IPS-20b (cell line): ENCODE data around the gene PEX14.

Experiments
- H3K27ac ChIP-seq: one replicate; pipeline ENCODE4 v1.5.1; 2013; ENCODE audit warnings: low read length
- H3K27me3 ChIP-seq: 2 replicates; pipeline ENCODE4 v1.6.1; 2013; ENCODE audit warnings: mild to moderate bottlenecking, low read length, inconsistent platforms; ENCODE audit not compliant: insufficient read depth
- H3K36me3 ChIP-seq: 2 replicates; pipeline ENCODE4 v1.6.1; 2013; ENCODE audit warnings: low read depth, mild to moderate bottlenecking, inconsistent platforms, low read length, moderate library complexity; ENCODE audit not compliant: insufficient read depth
- H3K4me1 ChIP-seq: 2 replicates; pipeline ENCODE4 v1.6.1; 2013; ENCODE audit warnings: mild to moderate bottlenecking, control low read depth, inconsistent platforms, low read length, moderate library complexity; ENCODE audit not compliant: insufficient read depth
- H3K4me3 ChIP-seq: 2 replicates; pipeline ENCODE4 v1.5.1; 2013; ENCODE audit warnings: mild to moderate bottlenecking, low read length, inconsistent platforms
- H3K9ac ChIP-seq: 2 replicates; pipeline ENCODE4 v1.6.1; 2013; ENCODE audit warnings: low read depth, mild to moderate bottlenecking, inconsistent platforms, low read length, moderate library complexity
- H3K9me3 ChIP-seq: 2 replicates; pipeline ENCODE4 v1.6.1; 2013; ENCODE audit warnings: mild to moderate bottlenecking, low read depth, low read length, inconsistent platforms; ENCODE audit not compliant: insufficient read depth

Gene PEX14

GRCh38 chr1:10539411-10540043 is 64.8 kb downstream of the PEX14 start:
- no peak overlapping the region for H3K4me3 ChIP-seq
- H3K9me3 ChIP-seq = no peaks in the 10 kb centered on the region
- peaks cover 4% of the 10 kb centered on the region for H3K36me3 ChIP-seq
- H3K27ac ChIP-seq = no peak overlapping the region
- H3K27me3 ChIP-seq = no peaks in the 10 kb centered on the region
- H3K9ac ChIP-seq = no peak overlapping the region
- peaks cover 26% of the 10 kb centered on the region; the same call in 1 of the 2 replicates for H3K4me1 ChIP-seq

- Histone ChIP-seq H3K9ac (0 out of 2 replicates have a peak overlapping the region, but pooled peaks have one; percentile 8), H3K27ac (no peak overlapping the region)
Observed at GRCh38 chr1:10540277-10541005, 65.7 kb downstream of the PEX14 start.

GRCh38 chr1:10541286-10541685 is 66.5 kb downstream of the PEX14 start:
- Histone ChIP-seq H3K27ac (no peak overlapping the region), H3K36me3 (peaks cover 4% of the 10 kb centered on the region), H3K4me1 (peaks cover 26% of the 10 kb centered on the region; the same call in 1 of the 2 replicates), H3K27me3 (no peaks in the 10 kb centered on the region), H3K9me3 (no peaks in the 10 kb centered on the region), H3K4me3 (peak overlapping the region; percentile 20; the same call in 1 of the 2 replicates), H3K9ac (0 out of 2 replicates have a peak overlapping the region, but pooled peaks have one; percentile 8)

More at GRCh38 chr1:10540277-10541005, 65.7 kb downstream of the PEX14 start:
- Histone ChIP-seq H3K4me3 (peak overlapping the region; percentile 20; the same call in 1 of the 2 replicates), H3K27me3 (no peaks in the 10 kb centered on the region), H3K36me3 (peaks cover 4% of the 10 kb centered on the region), H3K4me1 (peaks cover 26% of the 10 kb centered on the region; the same call in 1 of the 2 replicates), H3K9me3 (no peaks in the 10 kb centered on the region)

GRCh38 chr1:10544239-10544638 is 69.5 kb downstream of the PEX14 start:
- no peak overlapping the region for H3K27ac ChIP-seq
- no peak overlapping the region for H3K4me3 ChIP-seq
- peaks cover 24% of the 10 kb centered on the region; the same call in 1 of the 2 replicates for H3K4me1 ChIP-seq
- H3K36me3 ChIP-seq = no peaks in the 10 kb centered on the region
- no peaks in the 10 kb centered on the region for H3K9me3 ChIP-seq
- no peak overlapping the region for H3K9ac ChIP-seq
- H3K27me3 ChIP-seq = no peaks in the 10 kb centered on the region

GRCh38 chr1:10546896-10547295 is 72.1 kb downstream of the PEX14 start:
- Histone ChIP-seq H3K9ac (no peak overlapping the region), H3K9me3 (no peaks in the 10 kb centered on the region), H3K36me3 (no peaks in the 10 kb centered on the region), H3K27ac (no peak overlapping the region), H3K4me1 (peaks cover 6% of the 10 kb centered on the region), H3K27me3 (no peaks in the 10 kb centered on the region), H3K4me3 (no peak overlapping the region)

DNA sequence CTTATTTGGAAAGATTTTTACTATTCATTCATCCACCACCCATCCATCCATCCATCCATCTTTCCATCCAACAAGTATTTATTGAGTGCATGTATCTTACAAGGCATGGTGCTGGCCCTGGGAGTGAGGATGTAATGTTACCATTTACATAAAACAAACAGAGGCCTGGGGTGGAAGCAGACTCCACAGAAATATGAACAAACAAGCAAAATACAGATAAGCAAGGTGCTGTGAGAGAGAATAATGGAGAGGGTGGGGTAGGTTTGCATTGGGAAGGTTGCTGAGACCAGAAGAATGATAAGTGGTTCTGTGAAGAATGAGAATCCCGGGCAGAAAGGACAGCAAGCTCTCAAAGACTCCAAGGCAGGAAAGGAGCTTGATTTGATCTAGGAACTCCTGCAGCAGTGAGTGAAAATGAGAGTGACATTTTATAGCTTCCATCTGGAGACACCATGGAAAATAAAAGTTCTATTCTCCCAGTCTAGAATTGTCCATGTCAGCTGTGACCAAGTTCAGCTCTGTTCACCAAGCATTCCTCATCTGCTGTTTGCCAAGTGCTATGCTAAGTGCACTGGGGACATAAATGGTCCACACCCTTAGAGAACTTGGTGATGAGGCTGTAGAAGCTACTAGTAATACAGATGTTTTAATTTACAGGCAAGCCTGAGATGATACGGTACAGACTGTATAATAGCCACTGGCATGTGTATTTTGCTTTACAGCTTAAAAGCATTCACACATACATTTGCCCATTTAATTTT is 75.3 kb downstream of the PEX14 start:
- Histone ChIP-seq H3K27ac (no peak overlapping the region), H3K4me1 (peaks cover 6% of the 10 kb centered on the region; the same call in 1 of the 2 replicates), H3K9me3 (no peaks in the 10 kb centered on the region), H3K9ac (no peak overlapping the region), H3K36me3 (no peaks in the 10 kb centered on the region), H3K27me3 (no peaks in the 10 kb centered on the region), H3K4me3 (no peak overlapping the region)

- no peaks in the 10 kb centered on the region for H3K36me3 ChIP-seq
- peaks cover 19% of the 10 kb centered on the region for H3K4me1 ChIP-seq
- no peak overlapping the region for H3K4me3 ChIP-seq
- H3K27ac ChIP-seq = no peak overlapping the region
- no peak overlapping the region for H3K9ac ChIP-seq
- no peaks in the 10 kb centered on the region for H3K27me3 ChIP-seq
- H3K9me3 ChIP-seq = no peaks in the 10 kb centered on the region
Observed at GRCh38 chr1:10553118-10553517, 78.4 kb downstream of the PEX14 start.

DNA sequence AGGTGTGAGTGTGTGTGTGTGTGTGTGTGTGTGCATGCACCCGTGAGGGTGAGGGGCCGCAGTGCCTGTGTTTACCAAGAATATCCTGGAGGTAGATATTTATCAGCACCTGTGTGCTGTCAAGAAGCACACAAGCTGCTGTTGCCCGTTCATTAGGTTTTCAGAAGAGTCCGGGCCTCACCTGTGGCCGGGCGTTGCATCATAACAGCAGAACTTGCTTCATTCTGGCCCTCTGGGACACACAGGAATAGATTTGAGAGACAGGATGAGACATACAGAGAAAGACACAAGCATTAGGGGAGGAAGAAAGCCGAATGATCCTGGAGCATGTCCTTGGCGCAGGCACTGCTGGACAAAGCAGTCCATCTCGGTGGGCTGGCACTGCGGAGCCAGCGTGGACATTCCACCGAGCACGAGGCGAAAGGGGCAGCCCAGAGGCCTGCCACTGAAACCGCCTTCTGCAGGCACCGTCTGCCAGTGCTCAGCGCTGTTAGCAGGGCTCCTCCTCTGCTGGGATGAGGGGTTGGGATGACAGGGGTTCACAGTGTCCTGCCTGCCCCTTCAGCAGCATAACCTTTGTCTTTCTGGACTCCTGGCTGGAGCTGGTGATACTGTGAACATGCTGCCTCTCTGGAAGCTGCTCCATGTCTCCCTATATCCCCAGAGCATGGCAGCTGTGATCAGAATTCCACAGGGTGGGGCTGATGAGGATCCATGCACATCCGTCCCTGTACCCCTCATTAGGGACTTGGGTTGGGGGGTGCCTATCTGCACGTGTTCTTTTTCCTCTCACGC is 81.1 kb downstream of the PEX14 start:
- H3K27me3 ChIP-seq = no peaks in the 10 kb centered on the region
- no peak overlapping the region for H3K4me3 ChIP-seq
- H3K36me3 ChIP-seq = no peaks in the 10 kb centered on the region
- no peaks in the 10 kb centered on the region for H3K9me3 ChIP-seq
- H3K9ac ChIP-seq = peak overlapping the region; percentile 52; the same call in 1 of the 2 replicates
- peak overlapping the region; percentile 69 for H3K27ac ChIP-seq
- peaks cover 17% of the 10 kb centered on the region for H3K4me1 ChIP-seq

- H3K9ac ChIP-seq = peak overlapping the region; percentile 52; the same call in 1 of the 2 replicates
Observed at GRCh38 chr1:10556430-10557005, 81.8 kb downstream of the PEX14 start.

GRCh38 chr1:10557714-10558113 is 83.0 kb downstream of the PEX14 start:
- Histone ChIP-seq H3K4me3 (no peak overlapping the region), H3K9ac (no peak overlapping the region), H3K9me3 (no peaks in the 10 kb centered on the region), H3K27me3 (no peaks in the 10 kb centered on the region), H3K4me1 (peaks cover 16% of the 10 kb centered on the region), H3K27ac (no peak overlapping the region), H3K36me3 (no peaks in the 10 kb centered on the region)

More at GRCh38 chr1:10556430-10557005, 81.8 kb downstream of the PEX14 start:
- H3K9me3 ChIP-seq = no peaks in the 10 kb centered on the region
- peaks cover 16% of the 10 kb centered on the region for H3K4me1 ChIP-seq
- H3K27ac ChIP-seq = no peak overlapping the region
- no peaks in the 10 kb centered on the region for H3K36me3 ChIP-seq
- no peak overlapping the region for H3K4me3 ChIP-seq
- no peaks in the 10 kb centered on the region for H3K27me3 ChIP-seq
